ENCODE results near the gene GRXCR1.

- no peak for TF ChIP-seq CTCF (IDR thresholded peaks at IDR 0.05)
- no peak for TF ChIP-seq POLR2A (IDR thresholded peaks at IDR 0.05; ENCODE audit: low read depth)
- no peak for TF ChIP-seq POLR2AphosphoS5 (IDR thresholded peaks at IDR 0.05)
- no peak for TF ChIP-seq EP300 (IDR thresholded peaks at IDR 0.05)
These were observed 20.7 kb upstream of the GRXCR1 start for GRCh38 chr4:42871671-42872290.
